GM19328 (cell line): ENCODE measurements around the gene NUP54.
A peak's percentile ranks its signal among the peaks of the same experiment; 100 is the strongest.

Source experiments
- ATAC-seq: cut with Tn5 transposase; IDR thresholded peaks from one replicate; pipeline ENCODE4 v1.9.1; 2021; ENCODE audit warnings: mild to moderate bottlenecking, moderate library complexity; ENCODE audit not compliant: unreplicated experiment

Gene NUP54

GRCh38 chr4:76147454-76148141, 599 bp downstream of the NUP54 start:
- ATAC-seq = peak; percentile 28

- ATAC-seq = no peak
Measured at GRCh38 chr4:76144546-76144945, 3.7 kb downstream of the NUP54 start.

- ATAC-seq = no peak
Measured at GRCh38 chr4:76141241-76141640, 7.0 kb downstream of the NUP54 start.

- no peak for ATAC-seq
Measured at GRCh38 chr4:76127754-76128153, 20.4 kb downstream of the NUP54 start.

GRCh38 chr4:76125816-76126215, 22.4 kb downstream of the NUP54 start:
- no peak for ATAC-seq

- no peak for ATAC-seq
Measured at GRCh38 chr4:76120199-76120598, 28.0 kb downstream of the NUP54 start.

GRCh38 chr4:76117536-76117935, 30.7 kb downstream of the NUP54 start:
- ATAC-seq = no peak

GRCh38 chr4:76116821-76117220, 31.4 kb downstream of the NUP54 start:
- ATAC-seq = no peak

GRCh38 chr4:76108467-76109181, 39.6 kb downstream of the NUP54 start:
- no peak for ATAC-seq

- no peak for ATAC-seq
Measured at GRCh38 chr4:76106442-76106841, 41.8 kb downstream of the NUP54 start.

- ATAC-seq = no peak
Measured at GRCh38 chr4:76105652-76106051, 42.5 kb downstream of the NUP54 start.

- no peak for ATAC-seq
Measured at GRCh38 chr4:76096076-76096475, 52.1 kb downstream of the NUP54 start.

GRCh38 chr4:76095568-76095967, 52.6 kb downstream of the NUP54 start:
- no peak for ATAC-seq

GRCh38 chr4:76091052-76091451, 57.1 kb downstream of the NUP54 start:
- ATAC-seq = no peak

- peak; percentile 51 for ATAC-seq
Measured at GRCh38 chr4:76090241-76090691, 57.9 kb downstream of the NUP54 start.

GRCh38 chr4:76088719-76089118, 59.5 kb downstream of the NUP54 start:
- ATAC-seq = no peak

- no peak for ATAC-seq
Measured at GRCh38 chr4:76087007-76087769, 61.0 kb downstream of the NUP54 start.

GRCh38 chr4:76084542-76084941, 63.7 kb downstream of the NUP54 start:
- no peak for ATAC-seq

GRCh38 chr4:76083386-76083988, 64.7 kb downstream of the NUP54 start:
- ATAC-seq = no peak

GRCh38 chr4:76078033-76078613, 70.1 kb downstream of the NUP54 start:
- ATAC-seq = no peak
